PC-9 (cell line): ENCODE results near the gene BRD8. TPM values are rescaled to one million over a fixed set of nuclear protein-coding genes. Genes with fewer than 3 reads are reported as not detected.

Source experiments
- BruUV-seq: library from RNA; stranded (reverse); fragments of 400-500 nt; replicated peaks from 2 replicates; lab custom pipeline; 2021; lab: Mats Ljungman, UMichigan
- CTCF ChIA-PET: fragments of 300-600 bp; sonication (Branson Sonifier 250); formaldehyde crosslinking; loops from one replicate; lab custom pipeline; 2022; ENCODE audit warnings: antibody characterized with exemption; lab: Charles Lee
- POLR2A ChIA-PET: fragments of 300-600 bp; sonication (Branson Sonifier 250); formaldehyde crosslinking; loops from one replicate; lab custom pipeline; 2022; ENCODE audit warnings: antibody characterized with exemption; ENCODE audit not compliant: unreplicated experiment; lab: Charles Lee
- DNase-seq, 2 experiments: peaks; one replicate each; pipeline versions ENCODE4 v3.0.0 to v3.0.0-alpha.2; 2015 to 2022; ENCODE audit warnings: mixed read lengths in 1 of 2
- H2AFZ ChIP-seq: fragments of 200-600 bp; sonication (generic); 2 replicates; pipeline ENCODE4 v1.8.1; 2017; ENCODE audit warnings: antibody characterized with exemption
- H3F3A ChIP-seq: fragments of 200-600 bp; sonication (generic); 2 replicates; pipeline ENCODE4 v1.8.1; 2017; ENCODE audit warnings: antibody characterized with exemption, mild to moderate bottlenecking, low read depth; ENCODE audit not compliant: insufficient read depth
- H3K27ac ChIP-seq: fragments of 200-600 bp; sonication (generic); 2 replicates; pipeline ENCODE4 v1.6.1; 2016; ENCODE audit warnings: mixed run types
- H3K27me3 ChIP-seq: fragments of 200-600 bp; sonication (generic); 2 replicates; pipeline ENCODE4 v1.6.1; 2016; ENCODE audit warnings: low read depth, mixed run types; ENCODE audit not compliant: insufficient read depth
- H3K36me3 ChIP-seq: fragments of 200-600 bp; sonication (generic); 2 replicates; pipeline ENCODE4 v1.6.1; 2016; ENCODE audit warnings: low read depth, mixed run types
- H3K4me1 ChIP-seq: fragments of 200-600 bp; sonication (generic); replicated peaks from 2 replicates; pipeline ENCODE4 v1.6.1; 2016; ENCODE audit warnings: mixed run types; ENCODE audit not compliant: insufficient read depth
- H3K4me2 ChIP-seq: fragments of 200-600 bp; sonication (generic); 2 replicates; pipeline ENCODE4 v1.6.1; 2017; ENCODE audit warnings: mixed run types
- H3K4me3 ChIP-seq: fragments of 200-600 bp; sonication (generic); 2 replicates; pipeline ENCODE4 v1.6.1; 2016; ENCODE audit warnings: mixed run types
- H3K79me2 ChIP-seq: fragments of 200-600 bp; sonication (generic); 2 replicates; pipeline ENCODE4 v1.6.1; 2017; ENCODE audit warnings: low read depth, mixed run types
- H3K9me2 ChIP-seq: fragments of 200-600 bp; sonication (generic); 2 replicates; pipeline ENCODE4 v1.8.1; 2017; ENCODE audit warnings: mild to moderate bottlenecking; ENCODE audit not compliant: insufficient read depth
- H3K9me3 ChIP-seq: fragments of 200-600 bp; sonication (generic); 2 replicates; pipeline ENCODE4 v1.8.1; 2016; ENCODE audit warnings: low read depth; ENCODE audit not compliant: insufficient read depth
- H4K20me1 ChIP-seq: fragments of 200-600 bp; sonication (generic); 2 replicates; pipeline ENCODE4 v1.8.1; 2017; ENCODE audit not compliant: insufficient read depth
- CTCF ChIP-seq: fragments of 200-600 bp; sonication (generic); conservative IDR thresholded peaks from 2 replicates; pipeline ENCODE4 v1.6.1; 2017; ENCODE audit warnings: mixed run types, antibody characterized with exemption, mild to moderate bottlenecking, moderate library complexity
- EZH2 ChIP-seq: fragments of 200-600 bp; sonication (generic); IDR thresholded peaks from 2 replicates; pipeline ENCODE4 v1.8.0; 2017; ENCODE audit warnings: antibody characterized with exemption, low read depth
- intact Hi-C: fragments of 100-400 bp; cut with micrococcal nuclease; formaldehyde crosslinking; loops from one replicate; pipeline ENCODE4 v1.10.0; 2022; ENCODE audit not compliant: unreplicated experiment
- total RNA-seq: library from RNA; stranded (reverse); gene quantifications from 2 replicates; pipeline ENCODE4 v1.2.3, GENCODE V29; 2021

BRD8 gene
- total RNA-seq, 1 experiment from 2014 or later: 171 TPM

GRCh38 chr5:138115254-138115653 is 63.2 kb downstream of the BRD8 start:
- ChIA-PET POLR2A (no interaction called here), CTCF (no interaction called here)
- TF ChIP-seq CTCF: no peak
- TF ChIP-seq EZH2: no peak
- no peaks in the 10 kb centered on the region for H3K9me3 ChIP-seq
- H4K20me1 ChIP-seq: no peaks in the 10 kb centered on the region
- H3K4me3 ChIP-seq: no peak overlapping the region
- no peaks in the 10 kb centered on the region for H3K27me3 ChIP-seq
- no peaks in the 10 kb centered on the region for H3K9me2 ChIP-seq
- H2AFZ ChIP-seq: no peak overlapping the region
- H3K4me2 ChIP-seq: no peak overlapping the region
- intact Hi-C loops: no loop called here
- no peaks in the 10 kb centered on the region for H3F3A ChIP-seq
- no peaks in the 10 kb centered on the region for H3K4me1 ChIP-seq
- H3K36me3 ChIP-seq: no peaks in the 10 kb centered on the region
- H3K79me2 ChIP-seq: no peaks in the 10 kb centered on the region
- BruUV-seq: no TSS peak
- DNase-seq: no peak
- H3K27ac ChIP-seq: no peak overlapping the region

- Histone ChIP-seq H3K4me3 (no peak overlapping the region), H3K9me2 (no peaks in the 10 kb centered on the region), H3K79me2 (no peaks in the 10 kb centered on the region), H3F3A (no peaks in the 10 kb centered on the region), H4K20me1 (no peaks in the 10 kb centered on the region), H3K4me1 (no peaks in the 10 kb centered on the region), H3K9me3 (no peaks in the 10 kb centered on the region), H3K27ac (no peak overlapping the region), H2AFZ (no peak overlapping the region), H3K4me2 (no peak overlapping the region), H3K27me3 (no peaks in the 10 kb centered on the region), H3K36me3 (no peaks in the 10 kb centered on the region)
- TF ChIP-seq EZH2: no peak
- no peak for TF ChIP-seq CTCF
- intact Hi-C loops: no loop called here
- no TSS peak for BruUV-seq
- ChIA-PET POLR2A (no interaction called here), CTCF (interaction anchor here (0.6 kb wide), 1 partner anchor 195 kb away, joined by 4 read pairs; no protein-coding TSS in a partner anchor)
- peak in 1 of 2 experiments; percentile 65 for DNase-seq
Observed at GRCh38 chr5:138111937-138112336, 66.5 kb downstream of the BRD8 start.

GRCh38 chr5:138111181-138111580 is 67.2 kb downstream of the BRD8 start:
- Histone ChIP-seq H3F3A (no peaks in the 10 kb centered on the region), H3K4me3 (no peak overlapping the region), H3K36me3 (no peaks in the 10 kb centered on the region), H3K27me3 (no peaks in the 10 kb centered on the region), H3K4me1 (no peaks in the 10 kb centered on the region), H2AFZ (no peak overlapping the region), H3K79me2 (no peaks in the 10 kb centered on the region), H3K27ac (no peak overlapping the region), H3K9me3 (no peaks in the 10 kb centered on the region), H3K9me2 (no peaks in the 10 kb centered on the region), H4K20me1 (no peaks in the 10 kb centered on the region), H3K4me2 (no peak overlapping the region)
- TF ChIP-seq CTCF: no peak
- TF ChIP-seq EZH2: no peak
- intact Hi-C loops: no loop called here
- CTCF ChIA-PET: no interaction called here
- no TSS peak for BruUV-seq
- POLR2A ChIA-PET: no interaction called here
- no peak for DNase-seq
